ENCODE data around the gene APC2. TPM values are rescaled to one million over a fixed set of nuclear protein-coding genes. Genes with fewer than 3 reads are reported as not detected.

APC2 gene
- total RNA-seq, 1 experiment from 2014 or later: 11.9 TPM

DNA sequence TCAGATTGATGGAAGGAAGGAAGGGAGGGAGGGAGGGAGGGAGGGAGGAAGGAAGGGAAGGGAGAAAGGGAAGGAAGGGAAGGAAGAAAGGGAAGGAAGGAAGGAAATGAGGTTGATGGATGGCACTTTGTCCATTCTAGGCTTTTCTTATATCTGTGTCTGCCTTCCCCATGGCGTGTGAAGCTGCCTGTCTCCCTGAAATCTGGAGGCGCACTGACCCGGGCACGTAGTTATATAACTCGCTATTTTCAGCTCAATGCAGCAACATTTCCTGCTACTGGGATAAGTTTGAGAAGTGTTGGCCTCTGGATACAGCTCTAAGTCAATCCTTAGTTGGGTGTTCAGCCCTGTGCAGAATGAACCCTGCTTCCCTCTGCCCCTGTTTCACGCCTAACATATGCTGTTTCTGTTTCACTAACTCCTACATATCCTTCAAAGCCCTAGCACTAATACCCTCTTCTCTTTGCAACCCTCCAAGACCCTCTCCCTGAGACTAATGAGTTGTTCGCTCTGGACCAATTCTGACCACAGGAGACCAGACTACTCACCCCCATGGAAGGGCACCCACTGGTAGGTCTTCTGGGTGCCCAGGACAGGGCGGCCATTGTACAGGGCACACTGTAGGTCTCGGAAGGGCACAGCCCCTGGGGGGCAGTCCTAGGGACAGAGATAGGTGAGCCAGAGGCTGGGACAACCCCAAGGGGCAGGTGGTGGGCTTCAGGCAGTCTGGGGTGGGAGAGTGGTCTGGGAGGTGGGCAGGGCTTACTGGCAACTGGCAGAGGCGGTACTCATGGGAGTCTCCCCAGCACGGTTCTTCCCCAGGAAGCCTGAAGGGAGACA is 59.9 kb downstream of the APC2 start:
- ChIA-PET CTCF (interaction anchor here (0.7 kb wide), 1 partner anchor 48 kb away, joined by 3 read pairs; no protein-coding TSS in a partner anchor), POLR2A (no interaction called here)
- Histone ChIP-seq H3K27ac (ENCODE audit: low read length) (no peak overlapping the region), H3K9me3 (ENCODE audit: control insufficient read depth, insufficient read depth, low read depth, low read length) (no peaks in the 10 kb centered on the region), H3K4me1 (ENCODE audit: control insufficient read depth, insufficient read depth, low read length) (no peaks in the 10 kb centered on the region), H3K4me3 (ENCODE audit: low read depth in 2 of 2, low read length in 2 of 2) (no peak overlapping the region), H3K27me3 (ENCODE audit: control insufficient read depth, insufficient read depth, low read length) (no peaks in the 10 kb centered on the region), H3K36me3 (ENCODE audit: control insufficient read depth, insufficient read depth, low read length) (peaks cover 2% of the 10 kb centered on the region; the same call in 1 of the 2 replicates)
- in situ Hi-C loops (cut with HindIII; ENCODE audit: low pct_unique_long_range_greater_than_20kb, low sequenced_read_pairs) (no loop called here), intact Hi-C loops (cut with micrococcal nuclease; ENCODE audit: unreplicated experiment) (no loop called here)
- ATAC-seq (no peak), DNase-seq (ENCODE audit: low read depth, low spot score) (no peak)
- TF ChIP-seq SIN3A (IDR thresholded peaks at IDR 0.05; ENCODE audit: borderline replicate concordance, insufficient read depth, low read depth, low read length) (no peak), REST (IDR thresholded peaks at IDR 0.05; ENCODE audit: insufficient read depth in 1 of 2, low read depth in 2 of 2, low read length in 1 of 2) (no peak), POLR2AphosphoS5 (IDR thresholded peaks at IDR 0.05; ENCODE audit: low read depth, low read length) (no peak), CTCF (IDR thresholded peaks at IDR 0.05) (no peak), TCF7L2 (IDR thresholded peaks at IDR 0.05; ENCODE audit: low read depth, low read length) (no peak)
- BruUV-seq (replicated peaks): no TSS peak

- no peaks in the 10 kb centered on the region for H3K9me3 ChIP-seq (ENCODE audit: control insufficient read depth, insufficient read depth, low read depth, low read length)
- intact Hi-C loops (cut with micrococcal nuclease; ENCODE audit: unreplicated experiment) (no loop called here), in situ Hi-C loops (cut with HindIII; ENCODE audit: low pct_unique_long_range_greater_than_20kb, low sequenced_read_pairs) (no loop called here)
- no peaks in the 10 kb centered on the region for H3K4me1 ChIP-seq (ENCODE audit: control insufficient read depth, insufficient read depth, low read length)
- ATAC-seq (no peak), DNase-seq (ENCODE audit: low read depth, low spot score) (no peak)
- H3K36me3 ChIP-seq (ENCODE audit: control insufficient read depth, insufficient read depth, low read length): peaks cover 2% of the 10 kb centered on the region; the same call in 1 of the 2 replicates
- TF ChIP-seq REST (IDR thresholded peaks at IDR 0.05; ENCODE audit: insufficient read depth in 1 of 2, low read depth in 2 of 2, low read length in 1 of 2) (no peak), POLR2AphosphoS5 (IDR thresholded peaks at IDR 0.05; ENCODE audit: low read depth, low read length) (no peak), SIN3A (IDR thresholded peaks at IDR 0.05; ENCODE audit: borderline replicate concordance, insufficient read depth, low read depth, low read length) (no peak), TCF7L2 (IDR thresholded peaks at IDR 0.05; ENCODE audit: low read depth, low read length) (no peak), CTCF (IDR thresholded peaks at IDR 0.05) (no peak)
- CTCF ChIA-PET: no interaction called here
- H3K27ac ChIP-seq (ENCODE audit: low read length): no peak overlapping the region
- no peak overlapping the region for H3K4me3 ChIP-seq (ENCODE audit: low read depth in 2 of 2, low read length in 2 of 2)
- no TSS peak for BruUV-seq (replicated peaks)
- POLR2A ChIA-PET: no interaction called here
- H3K27me3 ChIP-seq (ENCODE audit: control insufficient read depth, insufficient read depth, low read length): no peaks in the 10 kb centered on the region
Measured at GRCh38 chr19:1510442-1510806, 60.5 kb downstream of the APC2 start.

Measured in Panc1 (cell line).